ENCODE results near the gene ATP2B3.

DNA sequence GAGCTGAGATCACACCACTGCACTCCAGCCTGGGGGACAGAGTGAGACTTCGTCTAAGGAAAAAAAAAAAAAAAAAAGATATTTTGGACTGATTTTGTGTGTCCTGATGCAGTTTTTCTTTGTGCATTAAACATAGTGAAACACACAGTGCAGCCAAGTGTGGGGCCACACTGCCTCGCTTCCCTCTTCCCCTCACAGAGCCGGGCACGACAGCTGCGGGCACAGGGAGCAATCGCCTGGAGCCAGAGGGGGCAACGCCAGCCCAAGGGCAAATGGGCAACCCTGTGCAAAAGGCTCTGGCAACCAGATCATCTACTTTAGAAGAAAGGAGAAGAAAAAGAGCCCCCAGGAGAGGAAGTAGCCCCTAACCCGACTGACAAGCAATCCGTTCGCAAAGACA lies 95.0 kb downstream of the ATP2B3 start:
- TF ChIP-seq TAF1 (IDR thresholded peaks at IDR 0.05; ENCODE audit: borderline replicate concordance, insufficient read depth, low read length) (no peak), REST (IDR thresholded peaks at IDR 0.05; ENCODE audit: insufficient read depth in 1 of 2, low read depth in 2 of 2, low read length in 2 of 2) (no peak), POLR2AphosphoS5 (IDR thresholded peaks at IDR 0.05; ENCODE audit: low read depth, low read length) (no peak)

Data from PFSK-1 (cell line).